ENCODE measurements around the gene SULT1B1.

The SULT1B1 gene

DNA sequence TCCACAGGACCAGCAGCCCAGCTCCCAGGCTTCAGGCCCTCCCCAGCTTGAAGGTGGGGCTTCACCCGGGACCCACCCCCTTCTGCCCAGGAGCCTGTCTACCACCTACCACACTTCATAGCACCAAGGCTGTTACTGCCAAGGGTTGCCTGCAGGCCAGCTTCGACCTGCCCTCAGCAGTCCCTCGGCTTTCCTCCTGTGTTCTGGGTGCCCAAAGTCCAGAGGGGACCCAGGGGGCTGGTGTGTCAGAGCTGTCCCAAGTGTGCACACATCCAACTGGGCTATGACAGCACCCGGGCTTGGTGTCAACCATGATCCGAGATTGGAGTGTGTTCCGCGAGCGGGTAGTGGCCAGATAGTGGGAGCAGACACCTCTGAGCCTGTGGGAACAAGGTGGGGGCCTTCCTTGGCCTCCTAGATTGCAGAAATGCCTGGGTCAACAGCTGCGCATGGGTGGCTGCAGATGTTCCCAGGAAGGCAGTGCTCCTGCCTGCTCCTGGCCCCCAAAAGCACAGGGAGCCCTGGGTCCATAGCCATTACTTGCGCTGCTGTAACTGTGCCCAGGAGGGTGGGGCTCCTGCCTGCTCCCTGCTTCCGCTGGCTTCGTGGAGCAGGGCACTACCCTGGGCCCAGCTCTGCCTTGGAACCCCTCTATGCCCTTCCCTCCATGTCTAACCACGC, 16.8 kb downstream of the SULT1B1 start:
- Histone ChIP-seq H3K36me3 (ENCODE audit: control insufficient read depth, insufficient read depth, low read length) (no peaks in the 10 kb centered on the region), H3K9ac (ENCODE audit: low read length) (no peak overlapping the region), H3K27ac (ENCODE audit: low read depth, low read length) (no peak overlapping the region), H3K4me1 (ENCODE audit: control insufficient read depth, insufficient read depth, low read length) (no peaks in the 10 kb centered on the region), H3K4me3 (ENCODE audit: low read length) (no peak overlapping the region), H3K27me3 (ENCODE audit: control insufficient read depth, insufficient read depth, low read length) (no peaks in the 10 kb centered on the region)

- Histone ChIP-seq H3K4me1 (ENCODE audit: control insufficient read depth, insufficient read depth, low read length) (no peaks in the 10 kb centered on the region), H3K36me3 (ENCODE audit: control insufficient read depth, insufficient read depth, low read length) (no peaks in the 10 kb centered on the region), H3K27me3 (ENCODE audit: control insufficient read depth, insufficient read depth, low read length) (no peaks in the 10 kb centered on the region), H3K9ac (ENCODE audit: low read length) (no peak overlapping the region), H3K27ac (ENCODE audit: low read depth, low read length) (no peak overlapping the region), H3K4me3 (ENCODE audit: low read length) (no peak overlapping the region)
Measured at GRCh38 chr4:69742596-69742995, 17.8 kb downstream of the SULT1B1 start.

DNA sequence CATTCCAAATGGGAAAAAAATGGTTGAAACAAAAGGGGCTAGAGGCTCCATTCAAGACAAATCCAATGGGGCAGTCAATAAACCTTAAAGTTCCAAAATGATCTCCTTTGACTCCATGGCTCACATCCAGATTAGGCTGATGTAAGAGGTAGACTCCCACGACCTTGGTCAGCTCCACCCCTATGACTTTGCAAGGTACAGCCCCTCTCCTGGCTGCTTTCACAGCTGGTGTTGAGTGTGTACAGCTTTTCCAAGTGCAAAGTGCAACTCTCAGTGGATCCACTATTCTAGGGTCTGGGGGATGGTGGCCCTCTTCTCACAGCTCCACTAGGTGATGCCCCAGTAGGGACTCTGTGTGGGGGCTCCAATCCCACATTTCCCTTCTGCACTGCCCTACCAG, 21.5 kb downstream of the SULT1B1 start:
- Histone ChIP-seq H3K36me3 (ENCODE audit: control insufficient read depth, insufficient read depth, low read length) (no peaks in the 10 kb centered on the region), H3K9ac (ENCODE audit: low read length) (no peak overlapping the region), H3K4me1 (ENCODE audit: control insufficient read depth, insufficient read depth, low read length) (no peaks in the 10 kb centered on the region), H3K4me3 (ENCODE audit: low read length) (no peak overlapping the region), H3K27ac (ENCODE audit: low read depth, low read length) (no peak overlapping the region), H3K27me3 (ENCODE audit: control insufficient read depth, insufficient read depth, low read length) (no peaks in the 10 kb centered on the region)

GRCh38 chr4:69735119-69735518, 25.3 kb downstream of the SULT1B1 start:
- H3K4me3 ChIP-seq (ENCODE audit: low read length) = no peak overlapping the region
- H3K4me1 ChIP-seq (ENCODE audit: control insufficient read depth, insufficient read depth, low read length) = no peaks in the 10 kb centered on the region
- no peaks in the 10 kb centered on the region for H3K27me3 ChIP-seq (ENCODE audit: control insufficient read depth, insufficient read depth, low read length)
- no peak overlapping the region for H3K9ac ChIP-seq (ENCODE audit: low read length)
- no peaks in the 10 kb centered on the region for H3K36me3 ChIP-seq (ENCODE audit: control insufficient read depth, insufficient read depth, low read length)
- no peak overlapping the region for H3K27ac ChIP-seq (ENCODE audit: low read depth, low read length)

- H3K4me1 ChIP-seq (ENCODE audit: control insufficient read depth, insufficient read depth, low read length) = no peaks in the 10 kb centered on the region
- no peak overlapping the region for H3K9ac ChIP-seq (ENCODE audit: low read length)
- H3K4me3 ChIP-seq (ENCODE audit: low read length) = no peak overlapping the region
- H3K27ac ChIP-seq (ENCODE audit: low read depth, low read length) = no peak overlapping the region
- no peaks in the 10 kb centered on the region for H3K36me3 ChIP-seq (ENCODE audit: control insufficient read depth, insufficient read depth, low read length)
- no peaks in the 10 kb centered on the region for H3K27me3 ChIP-seq (ENCODE audit: control insufficient read depth, insufficient read depth, low read length)
Measured at GRCh38 chr4:69731847-69732246, 28.6 kb downstream of the SULT1B1 start.

DNA sequence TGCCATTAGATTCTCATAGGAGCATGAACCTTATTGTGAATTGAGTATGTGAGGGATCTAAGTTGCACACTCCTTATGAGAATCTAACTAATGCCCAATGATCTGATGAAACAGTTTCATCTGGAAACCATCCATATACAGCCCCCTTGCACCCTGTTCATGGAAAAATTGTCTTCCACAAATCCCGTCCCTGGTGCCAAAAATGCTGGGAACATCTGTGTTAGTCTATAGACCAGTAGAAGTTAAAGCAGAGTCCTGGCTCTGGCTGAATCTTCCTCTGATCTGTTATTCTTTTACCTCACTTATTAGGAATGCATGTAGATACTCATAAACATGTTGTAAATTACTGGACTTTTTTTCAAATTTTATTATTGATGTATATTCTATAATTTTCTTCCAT, 29.2 kb downstream of the SULT1B1 start:
- H3K4me3 ChIP-seq (ENCODE audit: low read length) = no peak overlapping the region
- no peak overlapping the region for H3K27ac ChIP-seq (ENCODE audit: low read depth, low read length)
- H3K4me1 ChIP-seq (ENCODE audit: control insufficient read depth, insufficient read depth, low read length) = no peaks in the 10 kb centered on the region
- no peaks in the 10 kb centered on the region for H3K27me3 ChIP-seq (ENCODE audit: control insufficient read depth, insufficient read depth, low read length)
- H3K9ac ChIP-seq (ENCODE audit: low read length) = no peak overlapping the region
- no peaks in the 10 kb centered on the region for H3K36me3 ChIP-seq (ENCODE audit: control insufficient read depth, insufficient read depth, low read length)

DNA sequence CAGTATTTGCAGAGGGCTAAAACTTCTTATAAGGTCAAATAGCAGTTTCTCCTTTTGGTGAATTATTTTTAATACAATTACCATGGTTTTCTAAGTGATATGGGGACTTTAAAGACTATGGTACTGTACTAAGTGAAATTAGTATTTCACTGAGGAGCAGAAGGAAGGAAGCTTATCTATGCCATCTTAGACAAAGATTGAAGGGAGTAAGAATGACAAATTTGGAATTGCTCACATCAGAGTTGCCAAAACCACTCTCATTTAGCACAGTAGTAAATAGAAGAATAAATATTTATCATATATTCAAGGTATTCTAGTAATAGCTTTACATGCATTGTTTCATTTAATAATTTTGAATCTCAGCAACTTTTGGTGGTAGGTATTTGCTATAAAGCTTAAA, 30.4 kb downstream of the SULT1B1 start:
- Histone ChIP-seq H3K4me1 (ENCODE audit: control insufficient read depth, insufficient read depth, low read length) (no peaks in the 10 kb centered on the region), H3K9ac (ENCODE audit: low read length) (no peak overlapping the region), H3K27ac (ENCODE audit: low read depth, low read length) (no peak overlapping the region), H3K27me3 (ENCODE audit: control insufficient read depth, insufficient read depth, low read length) (no peaks in the 10 kb centered on the region), H3K4me3 (ENCODE audit: low read length) (no peak overlapping the region), H3K36me3 (ENCODE audit: control insufficient read depth, insufficient read depth, low read length) (no peaks in the 10 kb centered on the region)

- Histone ChIP-seq H3K4me3 (ENCODE audit: low read length) (no peak overlapping the region), H3K27ac (ENCODE audit: low read depth, low read length) (no peak overlapping the region), H3K36me3 (ENCODE audit: control insufficient read depth, insufficient read depth, low read length) (no peaks in the 10 kb centered on the region), H3K27me3 (ENCODE audit: control insufficient read depth, insufficient read depth, low read length) (no peaks in the 10 kb centered on the region), H3K4me1 (ENCODE audit: control insufficient read depth, insufficient read depth, low read length) (no peaks in the 10 kb centered on the region), H3K9ac (ENCODE audit: low read length) (no peak overlapping the region)
Measured at GRCh38 chr4:69727926-69728325, 32.5 kb downstream of the SULT1B1 start.

DNA sequence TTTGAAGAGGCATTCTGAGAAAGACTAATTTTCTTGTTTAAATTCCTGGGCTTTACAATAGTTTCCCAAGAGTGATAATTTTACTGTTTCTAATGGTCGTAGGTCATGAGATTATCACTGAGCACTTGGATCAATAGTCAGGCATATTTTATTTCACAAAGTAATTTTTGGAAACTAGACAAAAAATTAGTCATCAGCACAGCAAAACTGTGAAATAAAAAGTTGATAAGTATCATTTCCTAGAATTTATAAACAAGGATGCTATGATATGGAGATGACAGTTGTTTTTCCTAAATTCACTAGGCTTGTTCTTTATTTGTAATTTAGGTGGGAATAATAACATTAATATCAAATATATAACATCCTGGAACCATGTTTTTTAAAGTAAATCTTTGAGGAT, 33.0 kb downstream of the SULT1B1 start:
- H3K27ac ChIP-seq (ENCODE audit: low read depth, low read length) = no peak overlapping the region

DNA sequence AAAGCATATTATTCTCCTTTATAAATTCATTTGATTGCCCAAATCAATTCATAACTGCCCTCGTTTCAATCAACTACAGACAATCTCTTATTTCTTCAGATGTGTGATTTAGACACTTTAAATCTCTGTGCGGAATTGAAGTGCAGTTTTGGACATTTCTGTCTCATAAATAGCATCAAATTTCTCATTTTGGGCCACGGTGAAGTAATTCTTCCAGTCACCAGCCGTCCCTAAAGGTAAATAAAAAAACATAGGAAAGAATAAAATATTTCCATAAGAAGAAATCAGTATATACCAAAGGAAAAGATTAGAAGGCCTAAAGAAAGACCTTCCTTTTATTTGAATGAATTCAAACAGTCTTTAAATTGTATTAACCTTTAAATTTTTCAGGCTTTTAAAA, 33.4 kb downstream of the SULT1B1 start:
- Histone ChIP-seq H3K4me3 (ENCODE audit: low read length) (no peak overlapping the region), H3K27ac (ENCODE audit: low read depth, low read length) (no peak overlapping the region), H3K36me3 (ENCODE audit: control insufficient read depth, insufficient read depth, low read length) (no peaks in the 10 kb centered on the region), H3K27me3 (ENCODE audit: control insufficient read depth, insufficient read depth, low read length) (no peaks in the 10 kb centered on the region), H3K9ac (ENCODE audit: low read length) (no peak overlapping the region), H3K4me1 (ENCODE audit: control insufficient read depth, insufficient read depth, low read length) (no peaks in the 10 kb centered on the region)

More for the DNA sequence above, 33.0 kb downstream of the SULT1B1 start:
- H3K4me3 ChIP-seq (ENCODE audit: low read length) = no peak overlapping the region
- no peaks in the 10 kb centered on the region for H3K36me3 ChIP-seq (ENCODE audit: control insufficient read depth, insufficient read depth, low read length)
- H3K9ac ChIP-seq (ENCODE audit: low read length) = no peak overlapping the region
- H3K27me3 ChIP-seq (ENCODE audit: control insufficient read depth, insufficient read depth, low read length) = no peaks in the 10 kb centered on the region
- H3K4me1 ChIP-seq (ENCODE audit: control insufficient read depth, insufficient read depth, low read length) = no peaks in the 10 kb centered on the region

DNA sequence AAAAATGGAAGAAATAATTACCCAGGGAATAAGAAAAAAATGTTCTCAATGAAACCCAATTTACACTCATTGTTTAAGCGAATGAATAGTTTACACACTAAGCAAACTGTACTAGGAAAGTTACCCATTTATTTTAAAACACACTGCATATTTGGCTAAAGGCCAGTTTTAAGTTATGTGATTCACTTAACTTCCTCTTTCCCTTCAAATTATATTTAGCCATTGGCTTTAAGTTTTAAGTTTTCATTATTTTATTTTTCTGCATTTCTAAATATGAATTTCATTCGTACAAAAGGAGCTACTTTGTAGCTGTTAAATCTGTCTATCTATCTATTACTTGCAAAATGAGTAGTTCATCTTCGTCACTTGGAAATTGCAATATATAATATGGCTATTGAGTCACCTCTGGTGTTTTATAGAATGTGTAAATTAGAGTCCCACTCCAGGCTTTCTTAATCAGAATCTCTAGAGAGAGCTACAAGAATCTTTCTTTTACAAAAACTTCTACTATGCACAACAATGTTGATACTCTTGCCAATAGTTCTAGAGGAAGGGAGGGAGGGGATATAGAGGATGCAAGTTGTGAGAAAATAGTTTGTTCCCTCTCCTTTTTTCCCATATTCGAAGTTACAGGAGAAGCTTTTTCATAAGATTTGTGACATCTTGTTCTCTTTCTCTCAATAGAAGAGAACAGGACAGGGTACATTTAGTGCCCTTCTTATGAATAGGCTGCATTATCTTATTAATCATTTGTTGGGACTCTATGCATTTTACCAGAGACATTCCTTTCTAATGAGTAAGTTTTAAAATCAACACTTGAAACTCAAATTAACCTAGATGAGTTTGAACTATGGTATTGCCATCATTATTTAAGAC, 41.8 kb downstream of the SULT1B1 start:
- no peaks in the 10 kb centered on the region for H3K4me1 ChIP-seq (ENCODE audit: control insufficient read depth, insufficient read depth, low read length)
- H3K4me3 ChIP-seq (ENCODE audit: low read length) = no peak overlapping the region
- no peaks in the 10 kb centered on the region for H3K36me3 ChIP-seq (ENCODE audit: control insufficient read depth, insufficient read depth, low read length)
- no peak overlapping the region for H3K9ac ChIP-seq (ENCODE audit: low read length)
- no peak overlapping the region for H3K27ac ChIP-seq (ENCODE audit: low read depth, low read length)
- no peaks in the 10 kb centered on the region for H3K27me3 ChIP-seq (ENCODE audit: control insufficient read depth, insufficient read depth, low read length)

DNA sequence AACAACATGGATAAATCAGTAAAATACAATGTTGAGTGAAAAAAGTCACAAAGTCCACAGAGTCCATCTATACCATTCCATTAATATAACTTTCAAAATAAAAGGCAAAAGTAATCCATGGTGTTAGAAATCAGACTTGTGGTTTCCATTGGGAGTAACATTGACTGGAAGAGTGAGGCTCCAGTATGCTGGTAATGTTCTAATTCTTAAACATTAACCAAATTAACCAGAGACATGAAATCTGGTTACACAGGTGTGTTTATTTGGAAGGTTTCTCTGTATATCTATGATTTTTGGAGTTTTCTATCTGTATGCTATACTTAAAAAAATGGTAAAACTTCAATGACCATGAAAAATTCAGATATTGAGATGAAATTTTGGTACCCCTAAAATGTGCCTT, 42.6 kb downstream of the SULT1B1 start:
- Histone ChIP-seq H3K36me3 (ENCODE audit: control insufficient read depth, insufficient read depth, low read length) (no peaks in the 10 kb centered on the region), H3K27me3 (ENCODE audit: control insufficient read depth, insufficient read depth, low read length) (no peaks in the 10 kb centered on the region), H3K27ac (ENCODE audit: low read depth, low read length) (no peak overlapping the region), H3K4me1 (ENCODE audit: control insufficient read depth, insufficient read depth, low read length) (no peaks in the 10 kb centered on the region), H3K9ac (ENCODE audit: low read length) (no peak overlapping the region), H3K4me3 (ENCODE audit: low read length) (no peak overlapping the region)

DNA sequence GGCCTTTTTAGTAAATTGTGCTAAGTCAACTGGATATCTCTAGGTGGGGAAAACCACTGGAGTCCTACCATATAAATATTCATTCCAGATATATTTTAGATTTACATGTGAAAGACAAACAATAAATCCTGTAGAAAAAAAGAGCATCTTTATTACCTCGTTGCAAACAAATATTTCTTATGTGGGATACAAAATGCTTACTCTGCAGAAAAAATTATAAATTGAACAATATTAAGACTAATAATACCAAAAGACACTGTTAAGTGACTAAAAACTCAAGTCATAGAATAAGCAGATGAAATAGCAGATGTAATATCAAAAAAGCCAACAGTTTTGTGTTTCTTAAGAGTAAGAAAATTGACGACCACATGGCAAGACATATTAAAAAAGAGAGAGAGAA, 43.8 kb downstream of the SULT1B1 start:
- no peak overlapping the region for H3K9ac ChIP-seq (ENCODE audit: low read length)

More for the DNA sequence above, 43.8 kb downstream of the SULT1B1 start:
- H3K4me1 ChIP-seq (ENCODE audit: control insufficient read depth, insufficient read depth, low read length) = no peaks in the 10 kb centered on the region
- H3K4me3 ChIP-seq (ENCODE audit: low read length) = no peak overlapping the region
- no peaks in the 10 kb centered on the region for H3K36me3 ChIP-seq (ENCODE audit: control insufficient read depth, insufficient read depth, low read length)
- no peaks in the 10 kb centered on the region for H3K27me3 ChIP-seq (ENCODE audit: control insufficient read depth, insufficient read depth, low read length)
- H3K27ac ChIP-seq (ENCODE audit: low read depth, low read length) = no peak overlapping the region

All from rectal smooth muscle tissue (tissue), 1 donor.